Measurements from ENCODE around the gene STK32C. TPM values are rescaled to one million over a fixed set of nuclear protein-coding genes. Genes with fewer than 3 reads are reported as not detected.
"Not testable (repeated sequence)": the region's sequence is repeated elsewhere in the genome, so short reads cannot be mapped to it uniquely, and the experiment has no call there.

The STK32C gene
- total and polyA plus RNA-seq, 10 donors, result 9.6 to 27.8 (median 15.7) TPM

- Histone ChIP-seq H3K4me1 (peaks cover 3 to 39% (median 14%) of the 10 kb centered on the region in 6 donors), H3K36me3 (peaks cover 0 to 55% (median 17%) of the 10 kb centered on the region in 6 donors), H3K27me3 (replicated peaks in 1 of 7) (no peaks in the 10 kb centered on the region), H3K9me3 (peaks cover 0 to 5% (median 0%) of the 10 kb centered on the region in 8 donors), H3K4me3 (no peak overlapping the region), H3K27ac (no peak overlapping the region)
- peak; percentile 32 for DNase-seq
- TF ChIP-seq CTCF (IDR thresholded peaks at IDR 0.05 in 8 of 11, conservative IDR thresholded peaks at IDR 0.05 in 3 of 11) (no peak), POLR2AphosphoS5 (IDR thresholded peaks at IDR 0.05) (no peak)
- 63 to 85% (median 83%) methylated on average over 6 of the region's 6 CpGs for WGBS, 5 donors
- intact Hi-C loops (cut with DNase I; ENCODE audit: low total_unique reads), result no loop called here
These were observed 33.3 kb upstream of the STK32C start for GRCh38 chr10:132341017-132341416.

- peaks cover 0 to 5% (median 0%) of the 10 kb centered on the region in 8 donors for H3K9me3 ChIP-seq
- peaks cover 5 to 41% (median 16%) of the 10 kb centered on the region in 6 donors for H3K4me1 ChIP-seq
- no peak overlapping the region for H3K27ac ChIP-seq
- peaks cover 0 to 38% (median 6%) of the 10 kb centered on the region in 6 donors for H3K36me3 ChIP-seq
- intact Hi-C loops (cut with DNase I; ENCODE audit: low total_unique reads), result no loop called here
- WGBS, 5 donors, result 87 to 99% (median 95%) methylated on average over 11 of the region's 11 CpGs
- no peak overlapping the region for H3K4me3 ChIP-seq
- peak; percentile 46 for DNase-seq
- no peak for TF ChIP-seq CTCF (IDR thresholded peaks at IDR 0.05 in 8 of 11, conservative IDR thresholded peaks at IDR 0.05 in 3 of 11)
- no peak for TF ChIP-seq POLR2A (IDR thresholded peaks at IDR 0.05)
- no peak for TF ChIP-seq POLR2AphosphoS5 (IDR thresholded peaks at IDR 0.05)
- H3K27me3 ChIP-seq (replicated peaks in 1 of 7), result no peaks in the 10 kb centered on the region
These were observed 31.5 kb upstream of the STK32C start for GRCh38 chr10:132339276-132339675.

GRCh38 chr10:132338876-132339275, 31.1 kb upstream of the STK32C start:
- no peaks in the 10 kb centered on the region for H3K27me3 ChIP-seq (replicated peaks in 1 of 7)
- no peak overlapping the region for H3K27ac ChIP-seq
- peaks cover 5 to 43% (median 16%) of the 10 kb centered on the region in 6 donors for H3K4me1 ChIP-seq
- H3K36me3 ChIP-seq, result peaks cover 0 to 35% (median 6%) of the 10 kb centered on the region in 6 donors
- H3K4me3 ChIP-seq, result no peak overlapping the region
- 89 to 95% (median 95%) methylated on average over 5 to 10 of the region's 10 CpGs for WGBS, 5 donors
- no peak for TF ChIP-seq POLR2AphosphoS5 (IDR thresholded peaks at IDR 0.05)
- no peak for TF ChIP-seq CTCF (IDR thresholded peaks at IDR 0.05 in 8 of 11, conservative IDR thresholded peaks at IDR 0.05 in 3 of 11)
- no peak for TF ChIP-seq POLR2A (IDR thresholded peaks at IDR 0.05)
- no peak for DNase-seq
- peaks cover 0 to 5% (median 0%) of the 10 kb centered on the region in 8 donors for H3K9me3 ChIP-seq
- intact Hi-C loops (cut with DNase I; ENCODE audit: low total_unique reads), result no loop called here

- Histone ChIP-seq H3K4me3 (peak overlapping the region in 6 of 8 donors; percentile 28 to 70 (median 46)), H3K27ac (peak overlapping the region in 5 of 8 donors; percentile 75 to 88 (median 84)), H3K4me1 (peaks cover 5 to 54% (median 23%) of the 10 kb centered on the region in 6 donors), H3K36me3 (peaks cover 0 to 24% (median 6%) of the 10 kb centered on the region in 6 donors)
- H3K27me3 ChIP-seq (replicated peaks in 1 of 7); H3K9me3 ChIP-seq; DNase-seq; intact Hi-C loops (cut with DNase I; ENCODE audit: low total_unique reads): not testable (repeated sequence)
- 84 to 92% (median 88%) methylated on average over 7 of the region's 7 CpGs for WGBS, 5 donors
These were observed 30.1 kb upstream of the STK32C start for GRCh38 chr10:132337854-132338253.

Data from spleen (tissue), 11 donors.